HG03558 (cell line): ENCODE data around the gene MCTS1.
"Not testable (repeated sequence)": the region's sequence is repeated elsewhere in the genome, so short reads cannot be mapped to it uniquely, and the experiment has no call there.

ENCODE experiments used
- ATAC-seq: cut with Tn5 transposase; IDR thresholded peaks from one replicate; pipeline ENCODE4 v1.9.1; 2021; ENCODE audit warnings: moderate number of reproducible peaks; ENCODE audit not compliant: unreplicated experiment; ENCODE audit errors: extremely low read depth

MCTS1 gene

GRCh38 chrX:120603707-120604360 is at the start of gene MCTS1:
Gene MCTS1 (plus strand): TSS chrX:120604101. CDS start chrX:120604237, 136 bp downstream.
- ATAC-seq = peak; percentile 86

GRCh38 chrX:120556251-120556650 is 47.6 kb upstream of the MCTS1 start:
- no peak for ATAC-seq

- ATAC-seq = no peak
Measured at GRCh38 chrX:120559804-120560203, 44.1 kb upstream of the MCTS1 start.

- no peak for ATAC-seq
Measured at GRCh38 chrX:120560405-120560841, 43.5 kb upstream of the MCTS1 start.

- ATAC-seq = peak; percentile 68
Measured at GRCh38 chrX:120560842-120561633, 42.9 kb upstream of the MCTS1 start, which contains the start of gene CUL4B. Gene CUL4B (minus strand): TSS chrX:120560962. CDS start chrX:120560638, 324 bp downstream.

GRCh38 chrX:120561634-120562568 is 42.0 kb upstream of the MCTS1 start:
- no peak for ATAC-seq

- ATAC-seq = no peak
Measured at GRCh38 chrX:120562569-120562926, 41.4 kb upstream of the MCTS1 start.

- ATAC-seq = no peak
Measured at GRCh38 chrX:120564925-120565324, 39.0 kb upstream of the MCTS1 start.

- no peak for ATAC-seq
Measured at GRCh38 chrX:120566817-120567216, 37.1 kb upstream of the MCTS1 start.

- no peak for ATAC-seq
Measured at GRCh38 chrX:120568035-120568434, 35.9 kb upstream of the MCTS1 start.

- ATAC-seq = no peak
Measured at GRCh38 chrX:120568609-120569008, 35.3 kb upstream of the MCTS1 start.

- no peak for ATAC-seq
Measured at GRCh38 chrX:120570011-120570600, 33.8 kb upstream of the MCTS1 start.

GRCh38 chrX:120573806-120574205 is 30.1 kb upstream of the MCTS1 start:
- ATAC-seq = not testable (repeated sequence)

GRCh38 chrX:120575379-120576114 is 28.4 kb upstream of the MCTS1 start:
- no peak for ATAC-seq

- no peak for ATAC-seq
Measured at GRCh38 chrX:120585702-120586101, 18.2 kb upstream of the MCTS1 start.

GRCh38 chrX:120604361-120604782 is 471 bp downstream of the MCTS1 start:
- ATAC-seq = no peak

- no peak for ATAC-seq
Measured at GRCh38 chrX:120612086-120612485, 8.2 kb downstream of the MCTS1 start.

GRCh38 chrX:120614816-120615215 is 10.9 kb downstream of the MCTS1 start:
- ATAC-seq = no peak

GRCh38 chrX:120617996-120618630 is 14.2 kb downstream of the MCTS1 start:
- no peak for ATAC-seq
